Right lobe of liver (tissue), 6 donors: Measurements from ENCODE around the gene EPB41. TPM values are rescaled to one million over a fixed set of nuclear protein-coding genes. Genes with fewer than 3 reads are reported as not detected.
A peak's percentile ranks its signal among the peaks of the same experiment; 100 is the strongest.

Experiments
- ATAC-seq, 4 donors: fragments of 200-7000 bp; cut with Tn5 transposase; one replicate each; pipeline ENCODE4 v1.9.1; 2020; ENCODE audit warnings: mild to moderate bottlenecking in 4 of 4, moderate library complexity in 4 of 4
- DNase-seq, 3 donors: peaks; one replicate each; pipeline ENCODE4 v3.0.0-alpha.2; 2020
- H3K27ac ChIP-seq, 3 donors: fragments of 200-600 bp; one replicate each; pipeline ENCODE4 v1.8.0; 2022
- H3K27me3 ChIP-seq, 2 donors: fragments of 200-600 bp; one replicate each; pipeline ENCODE4 v1.8.0; 2022
- H3K36me3 ChIP-seq, 4 donors: fragments of 200-600 bp; sonication (generic) in 1 of 4; one replicate each; pipeline versions ENCODE4 v1.5.1 to v1.8.0; 2017 to 2022; ENCODE audit warnings: control low read depth in 1 of 4
- H3K4me1 ChIP-seq, 4 donors: fragments of 200-600 bp; sonication (generic) in 1 of 4; one replicate each; pipeline versions ENCODE4 v1.5.1 to v1.8.0; 2017 to 2022; ENCODE audit warnings: control low read depth in 1 of 4
- H3K4me3 ChIP-seq, 3 donors: fragments of 200-600 bp; one replicate each; pipeline ENCODE4 v1.8.0; 2022
- H3K9me3 ChIP-seq, 4 donors: fragments of 200-600 bp; sonication (generic) in 1 of 4; one replicate each; pipeline versions ENCODE4 v1.5.1 to v1.8.0; 2017 to 2022; ENCODE audit warnings: control low read depth in 1 of 4
- CTCF ChIP-seq, 4 donors: fragments of 200-600 bp in 3 of 4; fragments of 450-650 bp in 1 of 4; IDR thresholded peaks; one replicate each; pipeline versions ENCODE4 v1.5.1 to v1.8.0; 2016 to 2022; ENCODE audit warnings: antibody characterized with exemption in 4 of 4, mild to moderate bottlenecking in 2 of 4
- POLR2A ChIP-seq: fragments of 450-650 bp; IDR thresholded peaks from one replicate; pipeline ENCODE4 v1.6.1; 2017; ENCODE audit warnings: antibody characterized with exemption, mild to moderate bottlenecking
- WGBS: methylation state at CpG from one replicate; pipeline ENCODE4 v1.1.6; 2018; ENCODE audit warnings: low coverage, low lambda C conversion rate; ENCODE audit not compliant: insufficient coverage; ENCODE audit errors: missing lambda C conversion rate; 5-methylcytosine and 5-hydroxymethylcytosine counted together
- intact Hi-C, 2 donors: fragments of 100-400 bp; cut with DNase I; formaldehyde crosslinking; loops; one replicate each; pipeline versions ENCODE4 v1.11.2 to v1.14.1; 2022
- total RNA-seq, 6 experiments: library from RNA; depleted of rRNA in 2 of 6; stranded (reverse); fragments of >200 nt in 2 of 6; fragmentation: NEBNext Ultra II Directional in 3 of 6; extraction: Animal tissue kit (Norgen Biotek cat#: 25700) in 3 of 6; gene quantifications; one replicate each; pipeline versions ENCODE4 v1.1.0 to v1.2.4, GENCODE V29; 2016 to 2023
- donor health status: DM: no; HTN: yes; CAD: no.
- donor health status: DM: no; HTN: no; CAD: no.
- donor health status: DM: no; HTN: no; CAD: no.
- donor health status: DM: no; HTN: yes; CAD: no.
- donor health status: DM: no; HTN: yes; CAD: no.

EPB41 gene
- total RNA-seq, 6 experiments from 2014 or later, result 35.3 to 58.7 (median 49.2) TPM

GRCh38 chr1:28926629-28927265 lies 12.4 kb downstream of the EPB41 start:
- H3K4me3 ChIP-seq, result no peak overlapping the region
- peaks cover 0 to 10% (median 6%) of the 10 kb centered on the region in 4 donors for H3K4me1 ChIP-seq
- no peak for TF ChIP-seq CTCF (IDR thresholded peaks at IDR 0.05)
- no peak for TF ChIP-seq POLR2A
- DNase-seq (no peak), ATAC-seq (peak; percentile 72 to 84 (median 76))
- H3K27ac ChIP-seq, result peak overlapping the region in 2 of 3 donors; percentile 3 to 35
- no peaks in the 10 kb centered on the region for H3K9me3 ChIP-seq
- H3K27me3 ChIP-seq, result no peaks in the 10 kb centered on the region
- intact Hi-C loops, result no loop called here
- no peaks in the 10 kb centered on the region for H3K36me3 ChIP-seq
- 24% methylated on average over 2 of the region's 2 CpGs for WGBS

- Histone ChIP-seq H3K36me3 (no peaks in the 10 kb centered on the region), H3K4me3 (no peak overlapping the region), H3K4me1 (peaks cover 0 to 10% (median 6%) of the 10 kb centered on the region in 4 donors), H3K9me3 (no peaks in the 10 kb centered on the region), H3K27me3 (no peaks in the 10 kb centered on the region), H3K27ac (peak overlapping the region in 2 of 3 donors; percentile 15 to 35)
- no peak for ATAC-seq
- 41% methylated on average over 3 of the region's 3 CpGs for WGBS
- intact Hi-C loops, result no loop called here
- no peak for DNase-seq
- TF ChIP-seq POLR2A, result no peak
- no peak for TF ChIP-seq CTCF (IDR thresholded peaks at IDR 0.05)
These were observed 12.9 kb downstream of the EPB41 start for GRCh38 chr1:28927266-28927647.

- no peak for DNase-seq
- H3K27me3 ChIP-seq, result no peaks in the 10 kb centered on the region
- TF ChIP-seq CTCF (IDR thresholded peaks at IDR 0.05) (no peak), POLR2A (no peak)
- no peaks in the 10 kb centered on the region for H3K9me3 ChIP-seq
- intact Hi-C loops, result no loop called here
- no peak overlapping the region for H3K4me3 ChIP-seq
- WGBS, result 64% methylated on average over 1 of the region's 1 CpG
- H3K4me1 ChIP-seq, result peaks cover 0 to 10% (median 6%) of the 10 kb centered on the region in 4 donors
- H3K36me3 ChIP-seq, result no peaks in the 10 kb centered on the region
- peak overlapping the region; percentile 16 to 35 (median 17) for H3K27ac ChIP-seq
- peak in 2 of 4 donors; percentile 17 to 25 for ATAC-seq
These were observed 13.4 kb downstream of the EPB41 start for GRCh38 chr1:28927648-28928313.

- H3K27ac ChIP-seq, result peak overlapping the region in 2 of 3 donors; percentile 16 to 35
- TF ChIP-seq POLR2A (no peak), CTCF (IDR thresholded peaks at IDR 0.05) (no peak)
- no peak overlapping the region for H3K4me3 ChIP-seq
- H3K9me3 ChIP-seq, result no peaks in the 10 kb centered on the region
- DNase-seq, result no peak
- ATAC-seq, result peak; percentile 17 to 28 (median 22)
- WGBS, result 46% methylated on average over 2 of the region's 2 CpGs
- peaks cover 0 to 10% (median 6%) of the 10 kb centered on the region in 4 donors for H3K4me1 ChIP-seq
- H3K27me3 ChIP-seq, result no peaks in the 10 kb centered on the region
- no peaks in the 10 kb centered on the region for H3K36me3 ChIP-seq
- intact Hi-C loops, result no loop called here
These were observed 14.1 kb downstream of the EPB41 start for GRCh38 chr1:28928314-28928941.
